Gastrocnemius medialis (tissue), 4 donors: ENCODE measurements around the gene WDFY4. TPM values are rescaled to one million over a fixed set of nuclear protein-coding genes. Genes with fewer than 3 reads are reported as not detected.
A peak's percentile ranks its signal among the peaks of the same experiment; 100 is the strongest.

Experiments
- ATAC-seq, 2 donors: fragments of 150-250 bp; one replicate each; pipeline ENCODE4 v1.9.1; 2016
- DNase-seq, 2 donors: peaks; one replicate each; pipeline ENCODE4 v3.0.0-alpha.2; 2019
- H3K27ac ChIP-seq, 4 donors: fragments of 200-600 bp; sonication (generic); 1 replicate in 1 of 4; 2 replicates in 3 of 4; pipeline ENCODE4 v1.5.1; 2016 to 2018; ENCODE audit warnings: mild to moderate bottlenecking in 2 of 4, moderate library complexity in 1 of 4
- H3K27me3 ChIP-seq, 3 donors: fragments of 200-600 bp; sonication (generic) in 2 of 3; 1 replicate in 1 of 3; 2 replicates in 2 of 3; pipeline versions ENCODE4 v1.5.1 to v1.6.0; 2016 to 2019; ENCODE audit warnings: mild to moderate bottlenecking in 1 of 3, moderate library complexity in 1 of 3
- H3K36me3 ChIP-seq, 2 donors: fragments of 200-600 bp; sonication (generic) in 1 of 2; one replicate each; pipeline ENCODE4 v1.5.1; 2017 to 2018
- H3K4me1 ChIP-seq, 2 donors: fragments of 200-600 bp; sonication (generic) in 1 of 2; one replicate each; pipeline ENCODE4 v1.5.1; 2016 to 2017; ENCODE audit warnings: mild to moderate bottlenecking in 2 of 2
- H3K4me3 ChIP-seq, 4 donors: fragments of 200-600 bp; sonication (generic) in 3 of 4; 1 replicate in 1 of 4; 2 replicates in 3 of 4; pipeline ENCODE4 v1.5.1; 2016 to 2019; ENCODE audit warnings: mild to moderate bottlenecking in 2 of 4
- H3K9me3 ChIP-seq, 3 donors: fragments of 200-600 bp; sonication (generic) in 2 of 3; 1 replicate in 1 of 3; 2 replicates in 2 of 3; pipeline ENCODE4 v1.5.1; 2016 to 2019
- CTCF ChIP-seq, 5 experiments: fragments of 450-650 bp in 3 of 5; fragments of 200-600 bp in 2 of 5; sonication (generic) in 2 of 5; IDR thresholded peaks in 4 of 5; conservative IDR thresholded peaks in 1 of 5; 1 replicate in 4 of 5; 2 replicates in 1 of 5; pipeline ENCODE4 v1.5.1; 2016 to 2019; ENCODE audit warnings: antibody characterized with exemption in 5 of 5, mild to moderate bottlenecking in 3 of 5, moderate library complexity in 3 of 5
- POLR2A ChIP-seq, 2 donors: fragments of 450-650 bp; IDR thresholded peaks; one replicate each; pipeline ENCODE4 v1.6.1; 2017; ENCODE audit warnings: antibody characterized with exemption in 2 of 2, mild to moderate bottlenecking in 2 of 2, moderate library complexity in 2 of 2
- in situ Hi-C, 4 donors: fragments of 200-750 bp; cut with MboI; loops; one replicate each; pipeline versions ENCODE4 v1.15.0 to v1.8.0; 2017; ENCODE audit warnings: low sequenced_read_pairs in 4 of 4
- intact Hi-C: fragments of 100-400 bp; cut with DNase I; formaldehyde crosslinking; loops from one replicate; pipeline ENCODE4 v1.15.1; 2023; ENCODE audit warnings: low total_unique reads
- total RNA-seq, 4 donors: library from RNA; depleted of rRNA; stranded (reverse); fragments of >200 nt; gene quantifications; one replicate each; pipeline versions ENCODE4 v1.1.0 to v1.2.3, GENCODE V29; 2016

Gene WDFY4
- total RNA-seq, 4 donors from 2014 or later = 0.29 to 0.94 (median 0.59) TPM

GRCh38 chr10:49001870-49002672, 317.4 kb downstream of the WDFY4 start:
- H3K36me3 ChIP-seq = no peaks in the 10 kb centered on the region
- no peaks in the 10 kb centered on the region for H3K4me1 ChIP-seq
- no peak overlapping the region for H3K27ac ChIP-seq
- TF ChIP-seq POLR2A (IDR thresholded peaks at IDR 0.05) (no peak), CTCF (IDR thresholded peaks at IDR 0.05 in 4 of 5, conservative IDR thresholded peaks at IDR 0.05 in 1 of 5) (no peak)
- ATAC-seq = no peak
- H3K27me3 ChIP-seq = no peaks in the 10 kb centered on the region
- H3K4me3 ChIP-seq = no peak overlapping the region
- intact Hi-C loops (no loop called here), in situ Hi-C loops (no loop called here)
- no peaks in the 10 kb centered on the region for H3K9me3 ChIP-seq
- no peak for DNase-seq

- Histone ChIP-seq H3K9me3 (no peaks in the 10 kb centered on the region), H3K36me3 (no peaks in the 10 kb centered on the region), H3K27me3 (no peaks in the 10 kb centered on the region), H3K4me3 (no peak overlapping the region), H3K27ac (no peak overlapping the region), H3K4me1 (peaks cover 13 to 20% of the 10 kb centered on the region in 2 donors)
- in situ Hi-C loops (no loop called here), intact Hi-C loops (no loop called here)
- TF ChIP-seq CTCF (IDR thresholded peaks at IDR 0.05 in 4 of 5, conservative IDR thresholded peaks at IDR 0.05 in 1 of 5) = no peak
- no peak for TF ChIP-seq POLR2A (IDR thresholded peaks at IDR 0.05)
- ATAC-seq (peak in 1 of 2 donors; percentile 56), DNase-seq (no peak)
Observed at GRCh38 chr10:49005270-49005669, 320.6 kb downstream of the WDFY4 start.

- Histone ChIP-seq H3K4me1 (peaks cover 13 to 20% of the 10 kb centered on the region in 2 donors), H3K27me3 (no peaks in the 10 kb centered on the region), H3K36me3 (no peaks in the 10 kb centered on the region), H3K4me3 (no peak overlapping the region), H3K9me3 (no peaks in the 10 kb centered on the region), H3K27ac (no peak overlapping the region)
- intact Hi-C loops = no loop called here
- in situ Hi-C loops = no loop called here
- no peak for ATAC-seq
- DNase-seq = no peak
- TF ChIP-seq CTCF (IDR thresholded peaks at IDR 0.05 in 4 of 5, conservative IDR thresholded peaks at IDR 0.05 in 1 of 5) (no peak), POLR2A (IDR thresholded peaks at IDR 0.05) (no peak)
Observed at GRCh38 chr10:49007129-49007528, 322.5 kb downstream of the WDFY4 start.

- DNase-seq (no peak), ATAC-seq (no peak)
- H3K4me1 ChIP-seq = peaks cover 13 to 20% of the 10 kb centered on the region in 2 donors
- no peaks in the 10 kb centered on the region for H3K27me3 ChIP-seq
- H3K9me3 ChIP-seq = no peaks in the 10 kb centered on the region
- peak overlapping the region in 2 of 4 donors; percentile 3 to 35 for H3K27ac ChIP-seq
- TF ChIP-seq CTCF (IDR thresholded peaks at IDR 0.05 in 4 of 5, conservative IDR thresholded peaks at IDR 0.05 in 1 of 5) (no peak), POLR2A (IDR thresholded peaks at IDR 0.05) (no peak)
- intact Hi-C loops (no loop called here), in situ Hi-C loops (no loop called here)
- no peaks in the 10 kb centered on the region for H3K36me3 ChIP-seq
- H3K4me3 ChIP-seq = no peak overlapping the region
Observed at GRCh38 chr10:49008091-49008490, 323.4 kb downstream of the WDFY4 start.
